HCT116 (cell line): Measurements from ENCODE around the gene WDR72. TPM values are rescaled to one million over a fixed set of nuclear protein-coding genes. Genes with fewer than 3 reads are reported as not detected.

ENCODE experiments used
- ATAC-seq: fragments of 200-7000 bp; cut with Tn5 transposase; 2 replicates; pipeline ENCODE4 v1.9.1; 2020; ENCODE audit warnings: mild to moderate bottlenecking, moderate library complexity
- BruUV-seq: library from RNA; stranded (reverse); fragments of 400-500 nt; replicated peaks from 2 replicates; lab custom pipeline; 2021; lab: Mats Ljungman, UMichigan
- CTCF ChIA-PET: fragments of 300-600 bp; sonication (Branson Sonifier 250); formaldehyde crosslinking; loops from one replicate; lab custom pipeline; 2021; ENCODE audit warnings: antibody characterized with exemption; lab: Charles Lee
- POLR2A ChIA-PET: fragments of 300-600, 350-600 bp; sonication (Branson Sonifier 250); formaldehyde crosslinking; loops from one replicate; lab custom pipeline; 2021; ENCODE audit warnings: antibody characterized with exemption; lab: Charles Lee
- RAD21 ChIA-PET, 2 experiments: fragments of 300-600 bp; sonication (Branson Sonifier 250); formaldehyde crosslinking; loops; one replicate each; lab custom pipeline; 2023; ENCODE audit warnings: low total read pairs in 2 of 2; ENCODE audit not compliant: uncharacterized antibody in 2 of 2, unreplicated experiment in 2 of 2, low non-redundant PET in 1 of 2; lab: Charles Lee
- DNase-seq: peaks from one replicate; pipeline ENCODE4 v3.0.0-alpha.2; 2010; ENCODE audit warnings: low read depth, low spot score
- H2AFZ ChIP-seq: fragments of 200-600 bp; shearing (Covaris generic), sonication (generic); 2 replicates; pipeline ENCODE4 v1.6.1; 2017; ENCODE audit warnings: low read depth, mixed run types, mixed read lengths, antibody characterized with exemption, low read length; ENCODE audit not compliant: poor library complexity, severe bottlenecking
- H3K27ac ChIP-seq: 2 replicates; pipeline ENCODE4 v1.5.1; 2012; ENCODE audit warnings: low read depth, low read length
- H3K27me3 ChIP-seq: fragments of 200-600 bp; sonication (generic); 2 replicates; pipeline ENCODE4 v1.6.1; 2016; ENCODE audit warnings: mixed run types, low read length, mixed read lengths; ENCODE audit not compliant: insufficient read depth
- H3K36me3 ChIP-seq, 2 experiments: fragments of 200-500 bp in 1 of 2; fragments of 200-600 bp in 1 of 2; sonication (Bioruptor generic) in 1 of 2; sonication (generic) in 1 of 2; 2 replicates each; pipeline versions ENCODE4 v1.5.1 to v1.6.1; 2014 to 2016; ENCODE audit warnings: low read length in 2 of 2, inconsistent platforms in 1 of 2, mixed read lengths in 1 of 2, mixed run types in 1 of 2; ENCODE audit not compliant: insufficient read depth in 2 of 2, control insufficient read depth in 1 of 2
- H3K4me1 ChIP-seq, 2 experiments: fragments of 200-600 bp in 1 of 2; sonication (generic) in 1 of 2; 2 replicates each; pipeline versions ENCODE4 v1.5.1 to v1.6.1; 2012 to 2017; ENCODE audit warnings: low read length in 2 of 2, inconsistent platforms in 1 of 2, mild to moderate bottlenecking in 1 of 2, mixed read lengths in 1 of 2, mixed run types in 1 of 2, moderate library complexity in 1 of 2; ENCODE audit not compliant: insufficient read depth in 2 of 2, control insufficient read depth in 1 of 2
- H3K4me2 ChIP-seq: fragments of 200-600 bp; sonication (generic); 2 replicates; pipeline ENCODE4 v1.6.1; 2017; ENCODE audit warnings: mixed run types, low read length, mixed read lengths
- H3K4me3 ChIP-seq, 2 experiments: fragments of 200-600 bp in 1 of 2; sonication (generic) in 1 of 2; replicated peaks in 1 of 2; 2 replicates each; pipeline ENCODE4 v1.5.1; 2011 to 2016; ENCODE audit warnings: low read length in 2 of 2, control low read depth in 1 of 2, low read depth in 1 of 2, mild to moderate bottlenecking in 1 of 2, mixed read lengths in 1 of 2, mixed run types in 1 of 2
- H3K79me2 ChIP-seq: fragments of 200-600 bp; sonication (generic); 2 replicates; pipeline ENCODE4 v1.6.1; 2017; ENCODE audit warnings: mild to moderate bottlenecking, mixed run types, low read length, moderate library complexity, mixed read lengths; ENCODE audit not compliant: insufficient read depth
- H3K9ac ChIP-seq: fragments of 200-600 bp; sonication (generic); 2 replicates; pipeline ENCODE4 v1.6.1; 2016; ENCODE audit warnings: low read length, mixed read lengths
- H3K9me2 ChIP-seq: fragments of 200-600 bp; sonication (generic), shearing (Covaris generic); 2 replicates; pipeline ENCODE4 v1.6.1; 2017; ENCODE audit warnings: mixed run types, mild to moderate bottlenecking, moderate library complexity; ENCODE audit not compliant: insufficient read depth
- H3K9me3 ChIP-seq, 2 experiments: fragments of 200-500 bp in 1 of 2; fragments of 200-600 bp in 1 of 2; sonication (Bioruptor generic) in 1 of 2; sonication (generic) in 1 of 2; 2 replicates each; pipeline ENCODE4 v1.6.1; 2014 to 2017; ENCODE audit warnings: low read length in 2 of 2, mixed read lengths in 2 of 2, inconsistent platforms in 1 of 2, low read depth in 1 of 2, mild to moderate bottlenecking in 1 of 2, mixed run types in 1 of 2, moderate library complexity in 1 of 2; ENCODE audit not compliant: control insufficient read depth in 1 of 2, insufficient read depth in 1 of 2
- H4K20me1 ChIP-seq: fragments of 200-600 bp; sonication (generic), shearing (Covaris generic); 2 replicates; pipeline ENCODE4 v1.6.1; 2017; ENCODE audit warnings: mixed run types, mild to moderate bottlenecking, moderate library complexity; ENCODE audit not compliant: insufficient read depth
- CBX3 ChIP-seq: IDR thresholded peaks from 2 replicates; pipeline ENCODE4 v1.6.1; 2012; ENCODE audit warnings: low read depth
- ELF1 ChIP-seq: IDR thresholded peaks from 2 replicates; pipeline ENCODE4 v1.6.1; 2012; ENCODE audit warnings: low read depth, borderline replicate concordance
- EZH2phosphoT487 ChIP-seq: fragments of 200-600 bp; IDR thresholded peaks from 2 replicates; pipeline ENCODE4 v1.6.1; 2018; ENCODE audit warnings: antibody characterized with exemption, borderline replicate concordance
- REST ChIP-seq: IDR thresholded peaks from 2 replicates; pipeline ENCODE4 v1.6.1; 2012; ENCODE audit warnings: low read depth
- SIN3A ChIP-seq: IDR thresholded peaks from 2 replicates; pipeline ENCODE4 v1.6.1; 2012; ENCODE audit warnings: low read depth
- SP1 ChIP-seq: IDR thresholded peaks from 2 replicates; pipeline ENCODE4 v1.6.1; 2012; ENCODE audit warnings: low read depth
- SRF ChIP-seq: IDR thresholded peaks from 2 replicates; pipeline ENCODE4 v1.6.1; 2012; ENCODE audit warnings: low read depth
- TCF7L2 ChIP-seq: IDR thresholded peaks from 2 replicates; pipeline ENCODE4 v1.7.0; 2011; ENCODE audit warnings: borderline replicate concordance, inconsistent platforms; ENCODE audit not compliant: insufficient read depth, insufficient read length; ENCODE audit errors: extremely low read depth
- ZBTB33 ChIP-seq: IDR thresholded peaks from 2 replicates; pipeline ENCODE4 v1.6.1; 2011; ENCODE audit warnings: mild to moderate bottlenecking, low read length, moderate library complexity; ENCODE audit not compliant: insufficient replicate concordance; ENCODE audit errors: extremely low read depth
- ZFX ChIP-seq: fragments of 450-650 bp; IDR thresholded peaks from 2 replicates; pipeline ENCODE4 v1.6.1; 2017
- intact Hi-C: fragments of 100-400 bp; cut with micrococcal nuclease; formaldehyde crosslinking; loops from 2 replicates; pipeline ENCODE4 v1.10.0; 2022
- total RNA-seq: library from RNA; stranded (reverse); gene quantifications from one replicate; pipeline ENCODE4 v1.2.1, GENCODE V29; 2021; ENCODE audit not compliant: unreplicated experiment
- TF ChIP-seq, protein P1 (sequence below): IDR thresholded peaks from 2 replicates; pipeline ENCODE4 v1.6.1; 2012
- TF ChIP-seq, protein P2 (sequence below): IDR thresholded peaks from 2 replicates; pipeline ENCODE4 v1.6.1; 2012

WDR72 gene
- total RNA-seq, 1 experiment from 2014 or later = 5.8 TPM

DNA sequence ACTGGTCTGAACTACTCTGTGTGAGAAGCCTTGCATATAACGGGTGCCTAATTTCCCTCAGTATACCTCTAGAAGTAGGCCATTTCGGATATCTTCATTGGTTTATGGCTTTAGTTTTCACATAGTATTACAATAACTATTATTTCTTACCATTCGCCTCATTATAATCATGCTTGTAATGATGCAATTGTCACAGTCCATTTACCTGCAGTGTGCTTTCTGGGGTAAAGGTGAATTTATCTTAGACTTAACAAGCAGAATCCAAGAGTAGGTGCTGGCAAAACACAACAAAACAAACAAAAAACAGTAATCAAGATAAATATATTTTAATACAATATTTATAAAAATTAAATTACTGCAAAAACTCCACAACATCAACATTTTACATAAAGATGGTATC, 246.0 kb downstream of the WDR72 start (continued):
- no peak for TF ChIP-seq EZH2phosphoT487

GRCh38 chr15:53512029-53512428, 247.4 kb downstream of the WDR72 start:
- TF ChIP-seq ZFX (no peak), CBX3 (no peak), REST (no peak), EZH2phosphoT487 (no peak), SP1 (no peak), TCF7L2 (no peak), SIN3A (no peak), ELF1 (no peak), SRF (no peak), ZBTB33 (no peak)
- TF ChIP-seq, protein P1, sequence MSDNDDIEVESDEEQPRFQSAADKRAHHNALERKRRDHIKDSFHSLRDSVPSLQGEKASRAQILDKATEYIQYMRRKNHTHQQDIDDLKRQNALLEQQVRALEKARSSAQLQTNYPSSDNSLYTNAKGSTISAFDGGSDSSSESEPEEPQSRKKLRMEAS = no peak
- TF ChIP-seq, protein P2, sequence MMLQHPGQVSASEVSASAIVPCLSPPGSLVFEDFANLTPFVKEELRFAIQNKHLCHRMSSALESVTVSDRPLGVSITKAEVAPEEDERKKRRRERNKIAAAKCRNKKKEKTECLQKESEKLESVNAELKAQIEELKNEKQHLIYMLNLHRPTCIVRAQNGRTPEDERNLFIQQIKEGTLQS = no peak
- TF ChIP-seq, all 23 proteins: peak for 0
- Histone ChIP-seq H4K20me1 (no peaks in the 10 kb centered on the region), H3K79me2 (no peaks in the 10 kb centered on the region), H3K4me3 (no peak overlapping the region), H3K9me3 (0 out of 4 replicates have a peak, but pooled peaks cover 0 to 2% of the 10 kb centered on the region in 2 experiments), H3K9me2 (no peaks in the 10 kb centered on the region), H3K4me1 (no peaks in the 10 kb centered on the region), H3K27ac (no peak overlapping the region), H3K4me2 (no peak overlapping the region), H3K36me3 (no peaks in the 10 kb centered on the region), H3K27me3 (no peaks in the 10 kb centered on the region), H2AFZ (no peak overlapping the region), H3K9ac (no peak overlapping the region)
- ChIA-PET RAD21 (no interaction called here), CTCF (no interaction called here), POLR2A (no interaction called here)
- intact Hi-C loops = no loop called here
- ATAC-seq = no peak
- BruUV-seq = no TSS peak
- DNase-seq = no peak
